ENCODE data around the gene BARHL1.

Gene BARHL1

DNA sequence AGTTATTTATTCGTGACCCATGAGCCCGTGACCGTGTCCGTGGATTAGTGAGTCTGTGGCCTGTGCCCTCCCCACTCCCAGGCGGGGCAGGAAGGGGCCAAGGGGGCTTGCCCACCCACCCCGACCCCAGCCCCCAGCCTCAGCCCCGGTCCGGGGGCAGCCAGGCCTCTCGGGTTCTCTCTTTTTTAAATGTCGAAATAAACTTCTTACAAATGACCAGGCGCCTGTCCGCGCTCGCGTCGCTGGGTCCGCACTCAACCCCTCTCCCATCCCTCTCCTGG is 7.6 kb downstream of the BARHL1 start:
- TF ChIP-seq, protein P1, sequence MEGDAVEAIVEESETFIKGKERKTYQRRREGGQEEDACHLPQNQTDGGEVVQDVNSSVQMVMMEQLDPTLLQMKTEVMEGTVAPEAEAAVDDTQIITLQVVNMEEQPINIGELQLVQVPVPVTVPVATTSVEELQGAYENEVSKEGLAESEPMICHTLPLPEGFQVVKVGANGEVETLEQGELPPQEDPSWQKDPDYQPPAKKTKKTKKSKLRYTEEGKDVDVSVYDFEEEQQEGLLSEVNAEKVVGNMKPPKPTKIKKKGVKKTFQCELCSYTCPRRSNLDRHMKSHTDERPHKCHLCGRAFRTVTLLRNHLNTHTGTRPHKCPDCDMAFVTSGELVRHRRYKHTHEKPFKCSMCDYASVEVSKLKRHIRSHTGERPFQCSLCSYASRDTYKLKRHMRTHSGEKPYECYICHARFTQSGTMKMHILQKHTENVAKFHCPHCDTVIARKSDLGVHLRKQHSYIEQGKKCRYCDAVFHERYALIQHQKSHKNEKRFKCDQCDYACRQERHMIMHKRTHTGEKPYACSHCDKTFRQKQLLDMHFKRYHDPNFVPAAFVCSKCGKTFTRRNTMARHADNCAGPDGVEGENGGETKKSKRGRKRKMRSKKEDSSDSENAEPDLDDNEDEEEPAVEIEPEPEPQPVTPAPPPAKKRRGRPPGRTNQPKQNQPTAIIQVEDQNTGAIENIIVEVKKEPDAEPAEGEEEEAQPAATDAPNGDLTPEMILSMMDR (IDR thresholded peaks at IDR 0.05; ENCODE audit: control insufficient read depth, insufficient read depth, low read depth, low read length, missing control alignments): no peak
- DNase-seq (ENCODE audit: low read depth): no peak
- no peak overlapping the region for H3K4me3 ChIP-seq (ENCODE audit: control insufficient read depth, low read depth, low read length)

DNA sequence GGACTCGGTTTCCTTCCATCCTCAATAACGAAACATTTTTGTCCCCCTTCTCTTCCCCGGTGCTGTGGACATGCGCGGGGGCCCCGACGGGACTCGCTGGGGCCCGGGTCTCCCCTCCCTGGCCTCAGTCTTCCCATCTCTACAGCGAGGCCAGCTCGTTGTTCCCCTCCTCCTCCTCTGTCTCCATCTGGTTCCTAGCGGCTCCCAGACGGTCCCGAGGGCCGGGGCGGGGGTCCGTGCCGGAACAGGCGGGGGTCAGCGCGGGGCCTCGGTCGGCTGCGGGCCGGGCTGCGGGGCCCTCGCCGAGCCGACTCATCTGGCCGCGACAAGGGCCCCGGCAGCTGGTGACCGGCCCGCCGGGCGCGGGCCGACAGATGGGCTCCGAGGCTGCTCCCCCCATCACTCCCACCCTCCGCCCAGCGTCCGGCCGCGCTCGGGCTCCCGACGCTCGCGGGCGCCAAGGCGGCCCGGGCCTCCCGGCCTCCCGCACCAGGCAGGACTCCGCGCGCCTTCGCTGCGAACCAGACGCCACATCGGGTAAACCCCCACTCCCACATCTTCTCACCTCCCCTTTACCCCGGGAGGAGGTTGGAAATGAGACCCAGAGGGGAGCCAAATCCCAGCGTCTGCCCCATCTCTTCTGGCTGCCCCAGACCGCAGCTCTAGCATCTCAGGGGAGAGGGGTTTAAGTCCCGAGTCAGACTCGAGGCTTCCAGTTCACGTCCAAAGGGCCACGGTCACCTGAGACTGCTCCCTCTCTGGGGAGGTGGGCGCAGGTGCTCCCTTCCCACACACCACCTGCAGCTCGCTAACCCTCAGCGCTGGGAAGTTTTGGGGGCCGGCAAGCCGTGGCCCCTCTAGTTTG is 8.1 kb downstream of the BARHL1 start:
- TF ChIP-seq, protein P1 (IDR thresholded peaks at IDR 0.05; ENCODE audit: control insufficient read depth, insufficient read depth, low read depth, low read length, missing control alignments): no peak
- no peak overlapping the region for H3K4me3 ChIP-seq (ENCODE audit: control insufficient read depth, low read depth, low read length)
- no peak for DNase-seq (ENCODE audit: low read depth)

DNA sequence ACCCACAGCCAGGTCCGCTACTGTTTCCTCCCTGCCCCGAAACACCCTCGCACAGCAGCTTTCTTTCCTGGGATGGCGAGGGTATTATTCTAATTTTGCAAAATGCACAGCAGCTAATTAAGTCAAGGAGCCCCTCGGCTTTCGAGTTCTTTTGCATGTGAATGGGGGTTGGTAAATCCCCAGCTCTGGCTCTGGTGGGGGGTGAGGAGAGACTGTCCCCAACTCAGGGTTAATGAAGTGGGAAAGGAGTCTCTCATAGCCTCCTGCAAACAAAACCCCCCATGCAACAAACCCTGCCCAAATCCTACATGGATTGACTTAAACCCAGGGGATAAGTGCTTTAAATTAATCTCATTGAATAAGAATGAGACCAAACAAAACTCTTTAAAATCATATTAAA is 8.8 kb downstream of the BARHL1 start:
- no peak overlapping the region for H3K4me3 ChIP-seq (ENCODE audit: control insufficient read depth, low read depth, low read length)
- no peak for DNase-seq (ENCODE audit: low read depth)
- TF ChIP-seq, protein P1 (IDR thresholded peaks at IDR 0.05; ENCODE audit: control insufficient read depth, insufficient read depth, low read depth, low read length, missing control alignments): no peak

GRCh38 chr9:132591751-132592314 is 9.4 kb downstream of the BARHL1 start:
- no peak overlapping the region for H3K4me3 ChIP-seq (ENCODE audit: control insufficient read depth, low read depth, low read length)
- TF ChIP-seq, protein P1 (IDR thresholded peaks at IDR 0.05; ENCODE audit: control insufficient read depth, insufficient read depth, low read depth, low read length, missing control alignments): no peak
- no peak for DNase-seq (ENCODE audit: low read depth)

- no peak overlapping the region for H3K4me3 ChIP-seq (ENCODE audit: control insufficient read depth, low read depth, low read length)
- TF ChIP-seq, protein P1 (IDR thresholded peaks at IDR 0.05; ENCODE audit: control insufficient read depth, insufficient read depth, low read depth, low read length, missing control alignments): no peak
- no peak for DNase-seq (ENCODE audit: low read depth)
These were observed 10.0 kb downstream of the BARHL1 start for GRCh38 chr9:132592451-132592850.

GRCh38 chr9:132594412-132594811 is 12.0 kb downstream of the BARHL1 start:
- no peak for DNase-seq (ENCODE audit: low read depth)
- H3K4me3 ChIP-seq (ENCODE audit: control insufficient read depth, low read depth, low read length): no peak overlapping the region
- TF ChIP-seq, protein P1 (IDR thresholded peaks at IDR 0.05; ENCODE audit: control insufficient read depth, insufficient read depth, low read depth, low read length, missing control alignments): no peak
